H1 (cell line): ENCODE measurements around the gene DLK2. TPM values are rescaled to one million over a fixed set of nuclear protein-coding genes. Genes with fewer than 3 reads are reported as not detected.
"Not testable (repeated sequence)": the region's sequence is repeated elsewhere in the genome, so short reads cannot be mapped to it uniquely, and the experiment has no call there.

Experiments
- CTCF ChIA-PET: fragments of 300-600 bp; sonication (Branson Sonifier 250); formaldehyde crosslinking; loops from one replicate; lab custom pipeline; 2021; ENCODE audit not compliant: partially characterized antibody; lab: Charles Lee
- POLR2A ChIA-PET: fragments of 300-600 bp; sonication (Branson Sonifier 250); formaldehyde crosslinking; loops from one replicate; lab custom pipeline; 2021; ENCODE audit warnings: inconsistent platforms; ENCODE audit not compliant: partially characterized antibody; lab: Charles Lee
- DNase-seq, 2 experiments: peaks; one replicate each; pipeline versions ENCODE4 v3.0.0 to v3.0.0-alpha.2; 2010 to 2022; ENCODE audit warnings: low spot score in 2 of 2, low read depth in 1 of 2, mixed read lengths in 1 of 2
- FAIRE-seq: peaks from 2 replicates; lab custom pipeline; 2011; peaks lifted over from hg19 to GRCh38; lab: Jason Lieb, UNC
- H2AFZ ChIP-seq: 2 replicates; pipeline ENCODE4 v1.8.1; 2012; ENCODE audit warnings: low read length, inconsistent platforms
- H2AK5ac ChIP-seq: 2 replicates; pipeline ENCODE4 v1.6.1; 2013; ENCODE audit warnings: low read depth, low read length
- H2BK120ac ChIP-seq: replicated peaks from 2 replicates; pipeline ENCODE3; 2013; ENCODE audit warnings: low read depth, low read length, inconsistent platforms
- H2BK12ac ChIP-seq: 2 replicates; pipeline ENCODE4 v1.6.1; 2013; ENCODE audit warnings: low read depth, low read length
- H2BK15ac ChIP-seq: 2 replicates; pipeline ENCODE4 v1.6.1; 2013; ENCODE audit warnings: low read length
- H2BK20ac ChIP-seq: 2 replicates; pipeline ENCODE4 v1.6.1; 2013; ENCODE audit warnings: low read length
- H2BK5ac ChIP-seq: 2 replicates; pipeline ENCODE4 v1.6.1; 2013; ENCODE audit warnings: low read depth, low read length
- H3K14ac ChIP-seq: 2 replicates; pipeline ENCODE4 v1.6.1; 2013; ENCODE audit warnings: inconsistent platforms; ENCODE audit not compliant: insufficient read length
- H3K18ac ChIP-seq: 2 replicates; pipeline ENCODE4 v1.6.1; 2013; ENCODE audit warnings: low read length; ENCODE audit errors: extremely low read depth
- H3K23ac ChIP-seq: 2 replicates; pipeline ENCODE4 v1.6.1; 2013; ENCODE audit warnings: inconsistent platforms; ENCODE audit not compliant: insufficient read length
- H3K23me2 ChIP-seq: 2 replicates; pipeline ENCODE4 v1.6.1; 2013; ENCODE audit warnings: low read depth, low read length
- H3K27ac ChIP-seq: 2 replicates; pipeline ENCODE4 v1.6.1; 2011; ENCODE audit warnings: low read depth, low read length, inconsistent platforms
- H3K27me3 ChIP-seq, 4 experiments: replicated peaks in 1 of 4; 1 replicate in 1 of 4; 2 replicates in 3 of 4; pipeline versions ENCODE4 v1.6.1 to v1.8.1; 2011 to 2013; ENCODE audit warnings: low read length in 3 of 4, mild to moderate bottlenecking in 3 of 4, inconsistent platforms in 2 of 4, mixed read lengths in 2 of 4, moderate library complexity in 1 of 4; ENCODE audit not compliant: control insufficient read depth in 3 of 4, insufficient read depth in 3 of 4; ENCODE audit errors: extremely low read depth in 1 of 4
- H3K36me3 ChIP-seq, 4 experiments: 2 replicates each; pipeline versions ENCODE4 v1.6.1 to v1.8.1; 2011 to 2013; ENCODE audit warnings: mild to moderate bottlenecking in 4 of 4, low read length in 3 of 4, moderate library complexity in 2 of 4, control low read depth in 1 of 4, inconsistent platforms in 1 of 4; ENCODE audit not compliant: insufficient read depth in 4 of 4, control insufficient read depth in 2 of 4
- H3K4ac ChIP-seq: replicated peaks from 2 replicates; pipeline ENCODE3; 2013; ENCODE audit warnings: low read length, low read depth, mixed read lengths, inconsistent platforms; ENCODE audit not compliant: insufficient read length
- H3K4me1 ChIP-seq, 4 experiments: replicated peaks in 1 of 4; 1 replicate in 1 of 4; 2 replicates in 3 of 4; pipeline versions ENCODE4 v1.6.1 to v1.8.1; 2011 to 2013; ENCODE audit warnings: low read length in 3 of 4, inconsistent platforms in 2 of 4, mixed read lengths in 1 of 4; ENCODE audit not compliant: insufficient read depth in 4 of 4, control insufficient read depth in 3 of 4
- H3K4me2 ChIP-seq, 2 experiments: 2 replicates each; pipeline versions ENCODE4 v1.6.1 to v1.8.1; 2011 to 2013; ENCODE audit warnings: low read depth in 2 of 2, low read length in 2 of 2, control low read depth in 1 of 2, inconsistent platforms in 1 of 2, mild to moderate bottlenecking in 1 of 2; ENCODE audit not compliant: insufficient read depth in 1 of 2
- H3K4me3 ChIP-seq, 4 experiments: fragments of 200-600, 300-600 bp in 1 of 4; sonication (generic), shearing (Covaris generic), sonication (Bioruptor Twin) in 1 of 4; 2 replicates each; pipeline versions ENCODE4 v1.5.1 to v1.8.1; 2011 to 2016; ENCODE audit warnings: low read length in 4 of 4, low read depth in 3 of 4, control low read depth in 2 of 4, inconsistent platforms in 2 of 4, mild to moderate bottlenecking in 2 of 4, mixed read lengths in 1 of 4, moderate library complexity in 1 of 4; ENCODE audit not compliant: insufficient read depth in 2 of 4; ENCODE audit errors: extremely low read depth in 1 of 4
- H3K56ac ChIP-seq: replicated peaks from 2 replicates; pipeline ENCODE3; 2013; ENCODE audit warnings: low read depth, mild to moderate bottlenecking, mixed read lengths, low read length, inconsistent platforms; ENCODE audit not compliant: insufficient read length
- H3K79me1 ChIP-seq: 2 replicates; pipeline ENCODE4 v1.6.1; 2013; ENCODE audit warnings: low read depth, low read length, control low read depth
- H3K79me2 ChIP-seq, 2 experiments: 2 replicates each; pipeline versions ENCODE4 v1.6.1 to v1.8.1; 2012 to 2013; ENCODE audit warnings: low read length in 2 of 2, mild to moderate bottlenecking in 2 of 2, inconsistent platforms in 1 of 2; ENCODE audit not compliant: insufficient read depth in 2 of 2, control insufficient read depth in 1 of 2
- H3K9ac ChIP-seq, 4 experiments: replicated peaks in 1 of 4; 1 replicate in 1 of 4; 2 replicates in 3 of 4; pipeline versions ENCODE4 v1.6.1 to v1.8.1; 2011 to 2013; ENCODE audit warnings: low read depth in 3 of 4, low read length in 3 of 4, control low read depth in 2 of 4, mild to moderate bottlenecking in 2 of 4, moderate library complexity in 2 of 4, inconsistent platforms in 1 of 4; ENCODE audit errors: extremely low read depth in 1 of 4
- H3K9me3 ChIP-seq, 2 experiments: 2 replicates each; pipeline versions ENCODE4 v1.6.1 to v1.8.1; 2012 to 2013; ENCODE audit warnings: mild to moderate bottlenecking in 2 of 2, moderate library complexity in 2 of 2, control low read depth in 1 of 2, inconsistent platforms in 1 of 2, low read depth in 1 of 2, low read length in 1 of 2, mixed read lengths in 1 of 2; ENCODE audit not compliant: insufficient read depth in 2 of 2
- H4K20me1 ChIP-seq, 2 experiments: replicated peaks in 1 of 2; 2 replicates each; pipeline versions ENCODE3 to v1.8.1; 2011 to 2013; ENCODE audit warnings: inconsistent platforms in 2 of 2, low read length in 2 of 2, mild to moderate bottlenecking in 1 of 2; ENCODE audit not compliant: insufficient read depth in 2 of 2, control insufficient read depth in 1 of 2
- H4K5ac ChIP-seq: 2 replicates; pipeline ENCODE4 v1.6.1; 2013; ENCODE audit warnings: low read length, low read depth, mixed read lengths, inconsistent platforms; ENCODE audit not compliant: insufficient read length
- H4K8ac ChIP-seq: 2 replicates; pipeline ENCODE4 v1.8.0; 2013; ENCODE audit warnings: mild to moderate bottlenecking, moderate library complexity, low read length, inconsistent platforms; ENCODE audit not compliant: insufficient read depth; ENCODE audit errors: extremely low read depth
- H4K91ac ChIP-seq: replicated peaks from 2 replicates; pipeline ENCODE3; 2013; ENCODE audit warnings: low read length, mixed read lengths, inconsistent platforms; ENCODE audit not compliant: insufficient read length
- ASH2L ChIP-seq: fragments of 200-600, 300-600 bp; sonication (generic); IDR thresholded peaks from one replicate; pipeline ENCODE4 v1.7.1; 2017; ENCODE audit warnings: low read length
- ATF2 ChIP-seq: IDR thresholded peaks from 2 replicates; pipeline ENCODE4 v1.6.1; 2012; ENCODE audit warnings: low read length, inconsistent platforms
- BACH1 ChIP-seq: IDR thresholded peaks from 2 replicates; pipeline ENCODE4 v1.6.1; 2012; ENCODE audit warnings: low read length, improper control_type of control experiment
- CHD1 ChIP-seq: IDR thresholded peaks from 2 replicates; pipeline ENCODE4 v1.6.1; 2012; ENCODE audit warnings: low read depth, low read length, improper control_type of control experiment
- HDAC2 ChIP-seq, 2 experiments: fragments of 300-600 bp in 1 of 2; sonication (generic) in 1 of 2; IDR thresholded peaks; 2 replicates each; pipeline ENCODE4 v1.6.1; 2011 to 2012; ENCODE audit warnings: low read depth in 2 of 2, low read length in 2 of 2, mild to moderate bottlenecking in 2 of 2, moderate library complexity in 2 of 2, borderline replicate concordance in 1 of 2, inconsistent platforms in 1 of 2
- SIN3A ChIP-seq, 2 experiments: IDR thresholded peaks in 1 of 2; conservative IDR thresholded peaks in 1 of 2; 2 replicates each; pipeline ENCODE4 v1.6.1; 2011 to 2012; ENCODE audit warnings: low read length in 2 of 2, improper control_type of control experiment in 1 of 2, low read depth in 1 of 2, mild to moderate bottlenecking in 1 of 2
- YY1 ChIP-seq: IDR thresholded peaks from 2 replicates; pipeline ENCODE4 v1.6.1; 2011; ENCODE audit warnings: low read depth, mild to moderate bottlenecking, low read length
- WGBS, 2 experiments: shearing (Covaris generic) in 1 of 2; methylation state at CpG; one replicate each; pipeline versions ENCODE4 v1.1.6 to v1.1.7; 2013 to 2015; ENCODE audit warnings: low lambda C conversion rate in 2 of 2, mixed read lengths in 2 of 2, inconsistent platforms in 1 of 2, low coverage in 1 of 2, missing lambda C conversion rate in 1 of 2; ENCODE audit not compliant: insufficient replicate concordance in 2 of 2, insufficient coverage in 1 of 2, insufficient read length in 1 of 2; ENCODE audit errors: extremely low coverage in 1 of 2, missing lambda C conversion rate in 1 of 2; 5-methylcytosine and 5-hydroxymethylcytosine counted together
- polyA plus RNA-seq, 7 experiments: library from polyadenylated mRNA; depleted of rRNA in 3 of 7; stranded (reverse) in 5 of 7; unstranded in 2 of 7; fragments of >200 nt in 5 of 7; fragments of 200-250 nt in 2 of 7; gene quantifications; 1 replicate in 5 of 7; 2 replicates in 1 of 7; 4 replicates in 1 of 7; pipeline versions ENCODE4 v1.2.1 to v1.2.3, GENCODE V29; 2011 to 2013; ENCODE audit warnings: missing spikeins in 2 of 7, mixed read lengths in 2 of 7
- total RNA-seq: library from RNA; stranded (reverse); fragmentation: NEBNext Ultra II Directional; extraction: Animal tissue kit (Norgen Biotek cat#: 25700); gene quantifications from 2 replicates; pipeline ENCODE4 v1.2.1, GENCODE V29; 2021

The DLK2 gene
- total and polyA plus RNA-seq, 2 of the 8 experiments (the other 6 are each of a cell fraction or from before 2014, with no cell fraction given): 0.37 to 0.80 TPM

- no peak for TF ChIP-seq ATF2
- TF ChIP-seq YY1: no peak
- TF ChIP-seq BACH1: no peak
- TF ChIP-seq ASH2L: no peak
- TF ChIP-seq SIN3A (conservative IDR thresholded peaks at IDR 0.05 in 1 of 2, IDR thresholded peaks at IDR 0.05 in 1 of 2; ENCODE audit: low read depth in 1 of 2, low read length in 2 of 2): no peak
- TF ChIP-seq CHD1: no peak
- TF ChIP-seq HDAC2 (IDR thresholded peaks at IDR 0.05; ENCODE audit: borderline replicate concordance in 1 of 2, low read depth in 2 of 2, low read length in 2 of 2): no peak
- TF ChIP-seq, all 59 proteins: peak for 0
Measured at GRCh38 chr6:43467752-43468151, 12.4 kb upstream of the DLK2 start (continued).

DNA sequence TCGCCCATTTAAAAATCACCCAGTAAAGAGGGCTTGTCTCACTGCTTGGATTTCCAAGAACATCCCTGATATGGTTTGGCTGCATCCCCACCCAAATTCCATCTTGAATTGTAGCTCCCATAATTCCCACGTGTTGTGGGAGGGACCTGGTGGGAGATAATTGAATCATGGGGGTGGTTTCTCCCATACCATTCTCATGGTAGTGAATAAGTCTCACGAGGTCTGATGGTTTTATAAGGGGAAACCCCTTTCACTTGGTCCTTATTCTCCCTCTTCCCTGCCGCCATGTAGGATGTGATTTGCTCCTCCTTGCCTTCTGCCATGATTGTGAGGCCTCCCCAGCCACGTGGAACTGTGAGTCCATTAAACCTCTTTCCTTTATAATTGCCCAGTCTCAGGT lies 11.9 kb upstream of the DLK2 start:
- H3K4me1 ChIP-seq, H3K18ac ChIP-seq, DNase-seq, H2BK15ac ChIP-seq, H3K9me3 ChIP-seq, H2BK20ac ChIP-seq, H2AFZ ChIP-seq, H3K4me2 ChIP-seq, H4K5ac ChIP-seq, H3K4ac ChIP-seq, H2BK120ac ChIP-seq, H3K79me1 ChIP-seq, H3K14ac ChIP-seq, H3K36me3 ChIP-seq, H4K91ac ChIP-seq, H3K27ac ChIP-seq, FAIRE-seq, H4K8ac ChIP-seq, H3K9ac ChIP-seq, H2BK5ac ChIP-seq, H3K79me2 ChIP-seq, H3K27me3 ChIP-seq, H3K23ac ChIP-seq, H2AK5ac ChIP-seq, H4K20me1 ChIP-seq, H2BK12ac ChIP-seq, H3K56ac ChIP-seq, H3K4me3 ChIP-seq, H3K23me2 ChIP-seq: not testable (repeated sequence)
- ChIA-PET CTCF (interaction anchor here (0.6 to 32.9 kb wide), 6 partner anchors 10 to 79 kb away, joined by 3 to 536 read pairs (median 4); partner anchors contain the start of gene LRRC73), POLR2A (interaction anchor here (0.6 to 1.5 kb wide), 3 partner anchors 10 to 185 kb away, joined by 4 to 5 read pairs (median 4); partner anchors contain the start of gene TJAP1)
- 81% methylated on average over 5 of the region's 5 CpGs; no CpG with 5 or more reads in 1 of the 2 experiments for WGBS, 2 experiments
